H9 (cell line): Measurements from ENCODE around the gene GGT1. TPM values are rescaled to one million over a fixed set of nuclear protein-coding genes. Genes with fewer than 3 reads are reported as not detected.

Experiments used
- DNase-seq: peaks from one replicate; pipeline ENCODE4 v3.0.0-alpha.2; 2017
- H2AFZ ChIP-seq: one replicate; pipeline ENCODE4 v1.6.1; 2013; ENCODE audit warnings: mild to moderate bottlenecking, low read length, control low read depth, moderate library complexity
- H2AK5ac ChIP-seq: 2 replicates; pipeline ENCODE4 v1.6.1; 2013; ENCODE audit warnings: low read length, control low read depth, mixed read lengths; ENCODE audit not compliant: insufficient read length
- H2BK120ac ChIP-seq: one replicate; pipeline ENCODE4 v1.6.1; 2013; ENCODE audit warnings: low read depth, mild to moderate bottlenecking, low read length, control low read depth, inconsistent platforms; ENCODE audit not compliant: poor library complexity, severe bottlenecking
- H2BK12ac ChIP-seq: 2 replicates; pipeline ENCODE4 v1.6.1; 2013; ENCODE audit warnings: low read length, control low read depth, mixed read lengths, low read depth; ENCODE audit not compliant: insufficient read length
- H2BK15ac ChIP-seq: 2 replicates; pipeline ENCODE4 v1.6.1; 2013; ENCODE audit warnings: low read depth, low read length, control low read depth
- H2BK20ac ChIP-seq: one replicate; pipeline ENCODE4 v1.6.1; 2013; ENCODE audit warnings: low read depth, mild to moderate bottlenecking, low read length, control low read depth, inconsistent platforms; ENCODE audit not compliant: poor library complexity, severe bottlenecking
- H2BK5ac ChIP-seq: 2 replicates; pipeline ENCODE4 v1.6.1; 2013; ENCODE audit warnings: low read length, control low read depth, mixed read lengths; ENCODE audit not compliant: insufficient read length
- H3K14ac ChIP-seq: 2 replicates; pipeline ENCODE4 v1.6.1; 2013; ENCODE audit warnings: low read length, control low read depth; ENCODE audit not compliant: insufficient read depth
- H3K18ac ChIP-seq: 2 replicates; pipeline ENCODE4 v1.6.1; 2013; ENCODE audit warnings: low read depth, mild to moderate bottlenecking, mixed read lengths, low read length, control low read depth; ENCODE audit not compliant: insufficient read length
- H3K23ac ChIP-seq: 2 replicates; pipeline ENCODE4 v1.6.1; 2013; ENCODE audit warnings: low read length, control low read depth, mixed read lengths, low read depth; ENCODE audit not compliant: insufficient read length
- H3K23me2 ChIP-seq: 2 replicates; pipeline ENCODE4 v1.6.1; 2013; ENCODE audit warnings: low read depth, mild to moderate bottlenecking, mixed read lengths, low read length, control low read depth; ENCODE audit not compliant: insufficient read length, poor library complexity, severe bottlenecking
- H3K27ac ChIP-seq: 2 replicates; pipeline ENCODE4 v1.5.1; 2013; ENCODE audit warnings: low read length, control low read depth, mixed read lengths, low read depth; ENCODE audit not compliant: insufficient read length
- H3K27me3 ChIP-seq: 2 replicates; pipeline ENCODE4 v1.6.1; 2013; ENCODE audit warnings: low read length, control low read depth, inconsistent platforms; ENCODE audit not compliant: insufficient read depth
- H3K4ac ChIP-seq: 2 replicates; pipeline ENCODE4 v1.6.1; 2013; ENCODE audit warnings: low read depth, mild to moderate bottlenecking, control low read depth, inconsistent platforms, low read length, moderate library complexity
- H3K4me1 ChIP-seq: 2 replicates; pipeline ENCODE4 v1.6.1; 2013; ENCODE audit warnings: low read length, control low read depth, inconsistent platforms; ENCODE audit not compliant: insufficient read depth
- H3K4me2 ChIP-seq: 2 replicates; pipeline ENCODE4 v1.6.1; 2013; ENCODE audit warnings: low read length, control low read depth, mixed read lengths; ENCODE audit not compliant: insufficient read length, insufficient read depth
- H3K56ac ChIP-seq: 2 replicates; pipeline ENCODE4 v1.6.1; 2013; ENCODE audit warnings: low read depth, mild to moderate bottlenecking, mixed read lengths, low read length, control low read depth; ENCODE audit not compliant: insufficient read length
- H3K79me1 ChIP-seq: 2 replicates; pipeline ENCODE4 v1.6.1; 2013; ENCODE audit warnings: low read depth, mild to moderate bottlenecking, moderate library complexity, low read length, control low read depth, inconsistent platforms; ENCODE audit not compliant: insufficient read depth, poor library complexity, severe bottlenecking
- H3K79me2 ChIP-seq: 2 replicates; pipeline ENCODE4 v1.6.1; 2013; ENCODE audit warnings: low read length, control low read depth, inconsistent platforms; ENCODE audit not compliant: insufficient read depth
- H3K9ac ChIP-seq: 2 replicates; pipeline ENCODE4 v1.6.1; 2013; ENCODE audit warnings: low read length, control low read depth, mixed read lengths; ENCODE audit not compliant: insufficient read length; ENCODE audit errors: extremely low read depth
- H3K9me3 ChIP-seq: one replicate; pipeline ENCODE4 v1.6.1; 2013; ENCODE audit warnings: low read depth, low read length, inconsistent platforms; ENCODE audit not compliant: control insufficient read depth
- H3T11ph ChIP-seq: one replicate; pipeline ENCODE4 v1.6.1; 2013; ENCODE audit warnings: mild to moderate bottlenecking, low read length, control low read depth, inconsistent platforms
- H4K20me1 ChIP-seq: one replicate; pipeline ENCODE4 v1.6.1; 2013; ENCODE audit not compliant: control insufficient read depth, insufficient read length, insufficient read depth
- H4K5ac ChIP-seq: 2 replicates; pipeline ENCODE4 v1.6.1; 2013; ENCODE audit warnings: low read depth, mild to moderate bottlenecking, mixed read lengths, low read length, control low read depth; ENCODE audit not compliant: insufficient read length
- H4K8ac ChIP-seq: replicated peaks from 2 replicates; pipeline ENCODE4 v1.6.1; 2013; ENCODE audit warnings: low read length, control low read depth, mixed read lengths, low read depth; ENCODE audit not compliant: insufficient read length
- H4K91ac ChIP-seq: 2 replicates; pipeline ENCODE4 v1.6.1; 2013; ENCODE audit warnings: low read depth, mild to moderate bottlenecking, moderate library complexity, mixed read lengths, low read length, control low read depth; ENCODE audit not compliant: insufficient read length
- H3K27ac Mint-ChIP-seq, 3 experiments: 2 replicates in 2 of 3; 3 replicates in 1 of 3; pipeline ENCODE4 v1.8.0; 2020 to 2021; ENCODE audit warnings: mixed read lengths in 3 of 3, mild to moderate bottlenecking in 1 of 3, moderate library complexity in 1 of 3
- H3K27me3 Mint-ChIP-seq: 2 replicates; pipeline ENCODE4 v1.8.0; 2021; ENCODE audit warnings: low read depth, mild to moderate bottlenecking, moderate library complexity, mixed read lengths
- H3K36me3 Mint-ChIP-seq, 3 experiments: 2 replicates in 2 of 3; 3 replicates in 1 of 3; pipeline ENCODE4 v1.8.0; 2020 to 2021; ENCODE audit warnings: low read depth in 3 of 3, mixed read lengths in 3 of 3; ENCODE audit not compliant: insufficient read depth in 1 of 3
- H3K4me1 Mint-ChIP-seq, 2 experiments: 2 replicates each; pipeline ENCODE4 v1.8.0; 2020; ENCODE audit warnings: mixed read lengths in 2 of 2
- H3K4me3 Mint-ChIP-seq, 2 experiments: 2 replicates in 1 of 2; 3 replicates in 1 of 2; pipeline ENCODE4 v1.8.0; 2020 to 2021; ENCODE audit warnings: mild to moderate bottlenecking in 2 of 2, mixed read lengths in 2 of 2, moderate library complexity in 1 of 2
- H3K9me3 Mint-ChIP-seq, 2 experiments: 2 replicates in 1 of 2; 3 replicates in 1 of 2; pipeline ENCODE4 v1.8.0; 2020; ENCODE audit warnings: mild to moderate bottlenecking in 2 of 2, mixed read lengths in 2 of 2, moderate library complexity in 1 of 2
- WGBS: extraction: QIAGEN DNeasy Blood & Tissue Kit; methylation state at CpG from one replicate; pipeline ENCODE4 v1.1.7; 2013; ENCODE audit warnings: missing lambda C conversion rate, low lambda C conversion rate, mixed read lengths; ENCODE audit not compliant: insufficient read length; ENCODE audit errors: extremely low coverage; 5-methylcytosine and 5-hydroxymethylcytosine counted together
- total RNA-seq: library from RNA; stranded (reverse); gene quantifications from 2 replicates; pipeline ENCODE4 v1.2.1, GENCODE V29; 2021
- TF ChIP-seq, protein P1 (sequence below): fragments of 200-600 bp; sonication (generic); conservative IDR thresholded peaks from 3 replicates; pipeline ENCODE4 v1.8.0; 2021; ENCODE audit warnings: antibody characterized with exemption, mild to moderate bottlenecking

GGT1 gene
- total RNA-seq, 1 experiment from 2014 or later = 20.5 TPM

- Histone ChIP-seq H4K5ac (no peak overlapping the region), H2BK15ac (no peak overlapping the region), H2BK12ac (no peak overlapping the region), H3K4ac (no peak overlapping the region), H3K14ac (no peak overlapping the region), H3K23me2 (no peaks in the 10 kb centered on the region), H4K20me1 (no peaks in the 10 kb centered on the region), H4K8ac (no peak overlapping the region), H4K91ac (no peak overlapping the region), H3K4me2 (no peak overlapping the region), H3K56ac (no peak overlapping the region), H2AK5ac (no peak overlapping the region), H3K23ac (no peak overlapping the region), H3K79me2 (no peaks in the 10 kb centered on the region), H2BK20ac (no peak overlapping the region), H3K4me1 (no peaks in the 10 kb centered on the region), H3K18ac (no peak overlapping the region), H3K9ac (no peak overlapping the region), H3K9me3 (no peaks in the 10 kb centered on the region), H3K79me1 (no peaks in the 10 kb centered on the region), H2BK120ac (no peak overlapping the region), H3T11ph (no peak overlapping the region), H2AFZ (no peak overlapping the region), H3K27me3 (no peaks in the 10 kb centered on the region), H2BK5ac (no peak overlapping the region), H3K27ac (no peak overlapping the region)
- peaks cover 12 to 25% (median 20%) of the 10 kb centered on the region in 3 experiments; a peak in 6 of 7 replicates for H3K36me3 Mint-ChIP-seq
- TF ChIP-seq, protein P1, sequence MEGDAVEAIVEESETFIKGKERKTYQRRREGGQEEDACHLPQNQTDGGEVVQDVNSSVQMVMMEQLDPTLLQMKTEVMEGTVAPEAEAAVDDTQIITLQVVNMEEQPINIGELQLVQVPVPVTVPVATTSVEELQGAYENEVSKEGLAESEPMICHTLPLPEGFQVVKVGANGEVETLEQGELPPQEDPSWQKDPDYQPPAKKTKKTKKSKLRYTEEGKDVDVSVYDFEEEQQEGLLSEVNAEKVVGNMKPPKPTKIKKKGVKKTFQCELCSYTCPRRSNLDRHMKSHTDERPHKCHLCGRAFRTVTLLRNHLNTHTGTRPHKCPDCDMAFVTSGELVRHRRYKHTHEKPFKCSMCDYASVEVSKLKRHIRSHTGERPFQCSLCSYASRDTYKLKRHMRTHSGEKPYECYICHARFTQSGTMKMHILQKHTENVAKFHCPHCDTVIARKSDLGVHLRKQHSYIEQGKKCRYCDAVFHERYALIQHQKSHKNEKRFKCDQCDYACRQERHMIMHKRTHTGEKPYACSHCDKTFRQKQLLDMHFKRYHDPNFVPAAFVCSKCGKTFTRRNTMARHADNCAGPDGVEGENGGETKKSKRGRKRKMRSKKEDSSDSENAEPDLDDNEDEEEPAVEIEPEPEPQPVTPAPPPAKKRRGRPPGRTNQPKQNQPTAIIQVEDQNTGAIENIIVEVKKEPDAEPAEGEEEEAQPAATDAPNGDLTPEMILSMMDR = no peak
- no peaks in the 10 kb centered on the region for H3K4me1 Mint-ChIP-seq
- DNase-seq = no peak
- no peak overlapping the region for H3K4me3 Mint-ChIP-seq
- H3K27ac Mint-ChIP-seq = peak overlapping the region; percentile 3 to 46 (median 42); a peak in 3 of 7 replicates
- WGBS = no CpG with 5 or more reads among the region's 8 CpGs
- no peaks in the 10 kb centered on the region; the same call in 1 of the 2 replicates for H3K27me3 Mint-ChIP-seq
- no peaks in the 10 kb centered on the region for H3K9me3 Mint-ChIP-seq
Observed at GRCh38 chr22:24578355-24579257, 24.4 kb upstream of the GGT1 start.
